Epidermal melanocyte (primary cell): ENCODE data around the gene ASPN.

Experiments
- DNase-seq: peaks from one replicate; pipeline ENCODE4 v3.0.0; 2011; ENCODE audit warnings: low spot score; ENCODE audit not compliant: insufficient read length

The ASPN gene

DNA sequence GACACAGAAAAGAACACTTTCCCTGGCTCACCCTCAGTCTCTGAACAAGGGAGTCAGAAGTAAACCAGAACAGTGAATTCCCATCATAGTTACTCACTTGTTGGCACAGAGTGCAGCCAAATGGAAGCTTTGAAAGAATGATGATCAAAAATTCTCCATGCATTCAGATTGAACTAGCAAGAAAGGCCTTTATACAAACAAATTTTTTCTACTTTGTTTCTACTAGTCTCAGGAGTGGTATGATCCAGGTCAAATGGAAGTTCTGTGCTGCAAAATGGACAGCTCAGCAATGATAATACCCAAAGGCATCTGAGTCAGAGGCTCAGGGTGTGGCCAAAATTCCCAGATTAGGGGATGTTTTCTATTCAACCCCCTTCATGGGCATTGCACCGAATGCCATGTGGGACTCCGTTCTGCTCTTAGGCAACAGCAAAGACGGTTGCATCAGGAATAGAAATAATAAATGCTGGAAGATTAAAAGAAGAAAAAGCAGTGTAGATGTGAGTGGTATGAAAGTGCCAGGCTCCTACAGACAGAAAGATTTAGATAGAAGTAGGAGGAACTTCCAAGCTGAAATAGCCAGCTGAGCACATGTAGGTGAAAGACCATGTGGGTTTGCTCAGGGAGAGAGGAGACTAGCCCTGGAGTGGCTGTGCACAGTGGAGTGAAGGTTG, 24.0 kb upstream of the ASPN start:
- peak; percentile 26 for DNase-seq

DNA sequence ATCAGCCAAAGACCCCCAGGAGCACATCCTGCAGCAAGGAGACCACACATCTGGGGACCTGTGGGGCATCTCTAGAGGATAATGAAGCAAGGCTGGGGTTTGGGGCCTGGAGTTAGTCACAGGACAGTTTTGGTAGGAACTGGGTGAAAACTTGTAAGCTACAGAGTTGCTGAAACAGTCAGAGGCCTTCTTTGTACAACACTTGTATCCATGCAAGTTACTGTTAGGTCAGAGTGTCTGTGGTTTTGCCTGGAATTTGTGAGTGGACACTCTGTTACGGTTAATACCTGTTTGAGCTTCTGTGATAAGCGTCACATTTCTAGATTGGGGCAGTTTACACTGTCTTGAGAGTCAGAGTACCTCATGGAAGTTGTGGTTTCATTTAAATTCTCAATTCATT, 22.6 kb upstream of the ASPN start:
- no peak for DNase-seq

DNA sequence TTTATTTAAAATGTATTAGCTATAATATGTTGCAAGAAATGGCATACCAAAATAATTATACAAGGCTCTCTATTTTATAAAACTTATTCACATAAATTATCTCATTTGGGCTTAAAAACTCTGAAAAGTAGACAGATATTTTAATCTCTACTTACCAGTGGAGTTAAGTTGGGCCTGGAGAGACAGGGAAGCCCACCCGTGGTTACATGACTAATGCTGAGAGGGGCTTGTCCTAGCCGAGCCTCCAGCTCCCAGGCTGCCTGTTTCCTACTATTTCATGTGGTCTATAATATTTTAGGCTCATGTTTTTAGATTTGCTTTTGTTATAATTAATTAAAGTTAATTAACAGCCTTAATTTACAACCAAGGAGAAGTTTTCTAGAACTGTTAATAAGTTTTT, 20.9 kb upstream of the ASPN start:
- no peak for DNase-seq

DNA sequence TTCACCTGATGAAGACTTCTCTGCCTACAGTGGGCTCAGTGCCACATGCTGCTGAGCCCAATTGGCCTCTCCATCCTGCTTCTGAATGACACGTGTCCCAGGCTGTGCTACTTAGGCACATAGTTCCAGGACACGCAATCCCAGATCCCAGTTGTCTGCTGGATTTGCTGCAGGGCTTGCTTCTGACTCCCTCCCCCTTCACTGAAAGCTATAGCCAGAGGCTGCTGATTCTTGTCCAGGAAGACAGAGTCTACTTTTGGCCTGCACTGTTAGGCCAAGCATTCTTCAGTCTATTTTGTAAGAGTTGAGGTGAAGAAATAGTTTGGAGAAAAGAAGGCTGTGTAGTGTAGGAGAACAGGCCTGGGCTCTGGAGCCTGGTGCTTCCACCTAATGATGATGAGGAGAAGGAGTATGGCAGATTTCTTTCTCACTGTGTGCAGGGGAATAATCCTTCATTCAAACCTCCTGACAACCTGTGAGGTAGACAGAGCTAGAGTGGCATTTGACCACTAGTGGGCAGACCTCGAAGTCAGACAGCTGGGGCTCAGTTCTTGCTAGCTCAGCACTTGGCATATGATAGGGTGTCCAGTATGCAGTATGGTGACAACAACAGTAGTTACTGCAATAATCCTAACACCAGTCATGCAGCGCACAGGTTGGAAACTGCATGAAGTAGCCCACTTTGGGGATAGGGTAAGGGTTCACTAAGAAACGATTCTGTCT, 19.5 kb upstream of the ASPN start:
- DNase-seq, result no peak

GRCh38 chr9:92500725-92501124, 18.4 kb upstream of the ASPN start:
- DNase-seq, result no peak

DNA sequence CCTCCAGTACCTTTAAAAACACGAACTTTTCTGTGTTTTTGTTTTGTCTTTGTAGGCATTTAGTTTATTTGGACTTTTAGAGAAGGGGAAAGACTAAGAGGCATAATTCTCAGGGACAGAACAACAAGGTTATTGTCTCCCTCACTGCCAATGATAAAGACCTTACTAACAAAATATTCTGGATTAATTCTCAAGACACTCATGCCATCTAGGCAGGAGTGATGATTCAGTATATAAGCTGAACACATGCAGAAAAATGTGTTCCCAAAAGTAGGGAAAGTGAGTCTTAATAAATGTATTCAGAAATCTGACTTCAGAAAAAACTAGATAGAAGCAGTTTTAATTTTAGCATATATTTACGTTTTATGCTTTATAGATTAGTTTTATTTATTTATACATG, 17.4 kb upstream of the ASPN start:
- DNase-seq, result no peak

- DNase-seq, result no peak
Measured at GRCh38 chr9:92496396-92497176, 14.3 kb upstream of the ASPN start.

DNA sequence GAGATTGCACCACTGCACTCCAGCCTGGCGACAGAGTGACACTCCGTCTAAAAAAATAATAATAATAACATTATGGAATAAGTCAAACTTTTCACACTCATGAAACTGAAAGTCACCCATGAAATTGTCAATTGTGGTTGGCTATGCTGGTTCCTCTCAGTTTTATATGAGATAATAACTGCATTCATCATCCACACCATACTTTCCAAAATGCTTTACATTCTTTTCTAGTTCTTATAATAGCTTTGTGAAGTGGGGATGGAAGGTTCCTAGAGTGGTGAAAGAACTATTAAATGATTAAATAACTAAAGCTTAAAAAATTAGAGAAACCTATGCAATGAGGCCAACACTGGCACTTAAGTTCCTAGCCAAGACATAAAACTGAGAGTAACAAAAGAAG, 12.6 kb upstream of the ASPN start:
- no peak for DNase-seq

DNA sequence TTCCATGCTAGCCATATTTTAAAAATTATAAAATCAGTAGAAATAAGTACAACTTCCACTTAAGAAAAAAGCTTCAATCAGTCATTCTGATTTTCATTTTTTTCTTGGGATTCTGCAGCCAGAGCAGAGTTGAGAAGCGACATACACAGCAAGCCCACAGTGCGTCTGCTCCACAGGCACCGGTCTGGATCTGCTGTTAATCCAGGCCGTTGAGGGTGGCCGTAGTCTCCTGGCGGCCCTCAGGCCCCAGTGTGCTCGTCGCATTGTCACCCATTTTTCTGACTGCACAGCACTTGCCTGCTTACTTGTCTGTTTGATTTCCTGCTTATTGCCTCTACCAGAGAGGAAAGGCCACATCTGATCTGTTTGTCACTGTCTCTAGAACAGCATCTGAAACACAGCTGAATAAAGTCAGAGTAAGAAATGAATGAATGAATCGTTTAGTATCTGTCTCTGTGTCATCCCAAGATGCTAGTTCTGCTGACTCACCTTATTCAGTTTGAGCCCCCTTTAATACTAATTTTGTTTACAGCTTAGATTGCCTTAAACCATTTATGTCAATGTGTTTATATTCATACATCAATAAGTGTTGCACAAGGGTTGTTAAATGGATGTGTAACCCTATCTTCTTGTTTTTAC, 11.6 kb upstream of the ASPN start:
- DNase-seq, result no peak

DNA sequence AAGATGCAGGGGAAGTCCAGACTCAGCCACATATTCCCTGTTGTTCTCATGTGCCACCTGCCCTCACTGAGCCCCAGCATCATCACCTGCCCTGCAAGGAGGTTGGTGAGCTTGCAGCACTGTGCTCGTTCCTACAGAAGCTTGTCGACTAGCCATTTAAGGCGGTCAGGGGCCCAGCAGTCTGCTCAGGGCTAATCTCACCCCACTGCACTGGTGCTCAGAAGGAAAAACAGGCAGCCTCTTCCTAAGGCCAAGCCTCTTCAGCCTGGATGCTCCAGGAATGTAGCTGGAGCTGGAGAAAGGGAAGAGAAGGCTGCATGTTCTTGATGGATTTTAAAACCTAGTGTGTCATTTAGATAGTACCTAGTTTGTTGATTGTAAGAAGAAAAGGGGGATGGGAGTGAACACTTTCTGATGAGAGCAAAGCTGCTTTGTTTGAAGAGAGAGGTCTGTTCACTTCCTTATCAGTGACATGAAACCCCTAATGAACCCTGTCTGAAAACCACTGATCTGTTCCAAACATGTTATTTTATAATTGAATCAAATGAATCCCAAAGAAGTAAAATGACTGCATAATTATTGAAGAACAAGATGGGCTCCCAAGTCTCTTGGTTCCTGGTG, 10.6 kb upstream of the ASPN start:
- no peak for DNase-seq

- no peak for DNase-seq
Measured at GRCh38 chr9:92488681-92489550, 6.6 kb upstream of the ASPN start.

- DNase-seq, result no peak
Measured at GRCh38 chr9:92486371-92486770, 4.1 kb upstream of the ASPN start.

DNA sequence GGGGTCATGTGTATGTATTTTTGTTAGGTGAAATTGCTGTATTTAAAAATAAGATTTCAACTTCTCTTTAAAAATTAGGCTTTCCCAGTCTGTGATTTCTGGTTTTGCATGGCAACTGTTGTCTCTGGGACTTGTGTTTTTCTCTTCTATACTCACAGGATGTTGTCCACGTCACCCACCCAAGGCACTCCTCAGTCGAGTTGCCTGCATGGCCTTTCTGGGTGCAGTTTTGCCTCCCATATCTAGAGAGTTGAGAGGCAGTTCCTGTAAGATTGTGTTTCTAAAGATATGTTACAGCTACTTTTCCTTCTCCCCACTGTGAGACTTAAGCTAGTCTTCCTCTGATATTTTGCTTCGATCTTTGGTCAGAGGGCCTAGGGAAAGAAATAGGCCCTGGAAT, 2.3 kb upstream of the ASPN start:
- DNase-seq, result no peak

- DNase-seq, result no peak
Measured at GRCh38 chr9:92483627-92484545, 1.6 kb upstream of the ASPN start.

DNA sequence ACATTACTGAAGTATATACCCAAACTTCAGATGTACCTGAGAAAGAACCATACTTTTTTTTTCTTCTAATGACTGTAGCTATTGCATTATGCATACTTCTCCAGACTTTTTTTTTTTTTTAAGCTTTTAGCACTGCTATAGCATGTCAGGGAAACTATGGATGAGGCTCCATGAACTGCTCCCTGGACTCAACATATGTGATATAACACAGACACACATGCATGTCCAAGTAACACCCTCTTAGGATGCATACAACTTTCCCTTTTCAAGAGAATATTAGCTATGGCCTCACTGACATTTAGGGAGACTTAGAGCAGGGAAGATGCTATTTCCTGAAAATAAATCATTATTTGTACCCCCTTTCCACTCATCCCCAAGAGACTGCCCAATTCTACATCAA, 499 bp upstream of the ASPN start:
- DNase-seq, result no peak

- no peak for DNase-seq
Measured at GRCh38 chr9:92480986-92481633, 1.2 kb downstream of the ASPN start.

DNA sequence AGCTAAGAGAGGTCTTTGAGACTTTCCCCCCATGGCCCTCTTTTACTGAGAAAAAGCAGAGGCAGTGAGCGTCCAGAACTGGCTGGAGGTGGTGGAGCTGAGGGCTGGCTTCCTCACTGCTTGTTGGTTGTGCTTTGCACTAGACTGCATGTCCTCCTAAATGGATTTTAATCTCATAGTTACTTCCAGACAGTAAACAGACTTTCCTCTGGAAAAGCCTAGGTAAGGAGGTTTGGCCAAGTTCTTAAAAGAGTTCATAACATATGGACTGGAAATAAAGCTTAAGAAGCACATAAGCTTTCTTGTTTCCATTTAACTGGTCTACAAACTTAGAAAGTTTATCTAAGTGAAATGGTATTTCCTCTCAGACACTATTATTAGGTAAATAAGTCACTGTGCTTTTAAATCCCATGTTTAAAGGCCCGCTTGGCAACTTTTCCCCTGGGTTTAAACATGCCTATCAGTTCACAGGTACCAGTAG, 2.0 kb downstream of the ASPN start:
- DNase-seq, result no peak

DNA sequence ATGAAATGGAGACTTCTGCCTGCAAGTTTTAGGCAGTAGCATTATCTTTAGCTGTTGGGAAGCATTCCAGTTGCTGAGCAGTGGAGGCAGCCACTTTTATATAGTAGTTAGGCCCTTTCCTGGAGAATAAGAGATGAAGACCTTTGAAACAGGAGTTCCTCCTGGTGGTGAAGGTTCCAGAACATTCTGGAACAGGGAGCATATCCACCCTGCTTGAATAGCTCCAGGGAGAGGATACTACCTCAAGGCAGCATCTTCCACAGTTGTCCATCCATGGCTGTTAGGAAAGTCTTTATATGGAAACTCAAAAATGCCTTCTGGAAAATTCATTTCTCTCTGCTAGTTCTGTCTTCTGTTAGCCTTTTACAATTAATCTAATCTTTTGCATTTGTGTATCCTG, 3.0 kb downstream of the ASPN start:
- DNase-seq, result no peak

DNA sequence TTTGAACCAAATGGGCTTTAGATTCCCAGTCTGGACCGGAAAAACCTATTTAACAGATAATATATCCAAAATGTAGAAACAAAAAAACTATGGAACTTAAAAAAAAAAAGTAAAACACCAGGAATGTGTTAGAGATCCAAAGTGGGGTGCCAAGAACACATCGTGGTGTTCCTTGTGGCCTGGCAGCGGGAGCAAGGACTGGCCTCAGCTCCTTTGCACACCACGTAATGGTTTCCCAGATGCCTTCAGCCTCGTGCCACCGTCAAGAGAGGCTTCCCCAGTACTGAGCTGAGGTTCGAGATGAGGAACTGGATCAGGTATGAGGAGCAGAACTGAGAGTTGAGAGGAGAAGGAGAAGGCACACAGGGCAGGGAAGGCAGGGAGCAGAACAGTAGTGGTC, 3.5 kb downstream of the ASPN start:
- no peak for DNase-seq
